ENCODE data around the gene POPDC2.
"Not testable (repeated sequence)": the region's sequence is repeated elsewhere in the genome, so short reads cannot be mapped to it uniquely, and the experiment has no call there.

Gene POPDC2

GRCh38 chr3:119620899-119621298, 39.5 kb downstream of the POPDC2 start:
- in situ Hi-C loops (cut with MboI; ENCODE audit: low sequenced_read_pairs) = no loop called here

GRCh38 chr3:119619094-119619493, 41.3 kb downstream of the POPDC2 start:
- in situ Hi-C loops (cut with MboI; ENCODE audit: low sequenced_read_pairs) = no loop called here

- in situ Hi-C loops (cut with MboI; ENCODE audit: low sequenced_read_pairs) = no loop called here
Observed at GRCh38 chr3:119616056-119616455, 44.3 kb downstream of the POPDC2 start.

- in situ Hi-C loops (cut with MboI; ENCODE audit: low sequenced_read_pairs) = no loop called here
Observed at GRCh38 chr3:119613872-119614271, 46.5 kb downstream of the POPDC2 start.

GRCh38 chr3:119613201-119613600, 47.2 kb downstream of the POPDC2 start:
- in situ Hi-C loops (cut with MboI; ENCODE audit: low sequenced_read_pairs) = no loop called here

GRCh38 chr3:119611664-119612063, 48.7 kb downstream of the POPDC2 start:
- in situ Hi-C loops (cut with MboI; ENCODE audit: low sequenced_read_pairs) = no loop called here

- in situ Hi-C loops (cut with MboI; ENCODE audit: low sequenced_read_pairs) = no loop called here
Observed at GRCh38 chr3:119609301-119609700, 51.1 kb downstream of the POPDC2 start.

GRCh38 chr3:119608405-119609000, 51.9 kb downstream of the POPDC2 start:
- in situ Hi-C loops (cut with MboI; ENCODE audit: low sequenced_read_pairs) = no loop called here

GRCh38 chr3:119604878-119605277, 55.5 kb downstream of the POPDC2 start:
- in situ Hi-C loops (cut with MboI; ENCODE audit: low sequenced_read_pairs) = no loop called here

GRCh38 chr3:119602676-119603075, 57.7 kb downstream of the POPDC2 start:
- in situ Hi-C loops (cut with MboI; ENCODE audit: low sequenced_read_pairs) = no loop called here

GRCh38 chr3:119601154-119601553, 59.2 kb downstream of the POPDC2 start:
- in situ Hi-C loops (cut with MboI; ENCODE audit: low sequenced_read_pairs) = no loop called here

GRCh38 chr3:119600732-119601131, 59.7 kb downstream of the POPDC2 start:
- in situ Hi-C loops (cut with MboI; ENCODE audit: low sequenced_read_pairs) = no loop called here

GRCh38 chr3:119599558-119600174, 60.7 kb downstream of the POPDC2 start:
- in situ Hi-C loops (cut with MboI; ENCODE audit: low sequenced_read_pairs) = no loop called here

GRCh38 chr3:119598410-119599098, 61.8 kb downstream of the POPDC2 start:
- in situ Hi-C loops (cut with MboI; ENCODE audit: low sequenced_read_pairs) = no loop called here

GRCh38 chr3:119597548-119598288, 62.7 kb downstream of the POPDC2 start, which contains the start of gene PLA1A:
PLA1A (plus strand) TSS chr3:119597885; CDS start chr3:119597914, 29 bp downstream.
- in situ Hi-C loops (cut with MboI; ENCODE audit: low sequenced_read_pairs) = no loop called here

GRCh38 chr3:119596398-119596797, 64.0 kb downstream of the POPDC2 start:
- in situ Hi-C loops (cut with MboI; ENCODE audit: low sequenced_read_pairs) = no loop called here

GRCh38 chr3:119595639-119596334, 64.6 kb downstream of the POPDC2 start:
- in situ Hi-C loops (cut with MboI; ENCODE audit: low sequenced_read_pairs) = no loop called here

GRCh38 chr3:119594929-119595328, 65.5 kb downstream of the POPDC2 start:
- in situ Hi-C loops (cut with MboI; ENCODE audit: low sequenced_read_pairs) = not testable (repeated sequence)

GRCh38 chr3:119594066-119594465, 66.3 kb downstream of the POPDC2 start:
- in situ Hi-C loops (cut with MboI; ENCODE audit: low sequenced_read_pairs) = no loop called here

GRCh38 chr3:119592861-119593260, 67.5 kb downstream of the POPDC2 start:
- in situ Hi-C loops (cut with MboI; ENCODE audit: low sequenced_read_pairs) = no loop called here

Measured in HL-60/S4 treated with retinoic acid at 250 ng/mL for 4 days and 3 days (cell line).